SK-N-MC (cell line): Measurements from ENCODE around the gene C4orf50.

Experiments
- DNase-seq: peaks from one replicate; pipeline ENCODE4 v3.0.0-alpha.2; 2011; ENCODE audit warnings: low read depth, low spot score
- H3K27ac ChIP-seq: fragments of 200-600 bp; sonication (generic); 2 replicates; pipeline ENCODE4 v1.5.1; 2016; ENCODE audit warnings: mixed run types
- H3K36me3 ChIP-seq: fragments of 200-600 bp; sonication (generic); 2 replicates; pipeline ENCODE4 v1.6.1; 2017; ENCODE audit warnings: antibody characterized with exemption, low read length, mixed read lengths; ENCODE audit not compliant: insufficient read depth
- H3K4me3 ChIP-seq: fragments of 200-600 bp; sonication (generic); 2 replicates; pipeline ENCODE4 v1.5.1; 2016
- H3K9ac ChIP-seq: fragments of 200-600 bp; sonication (generic); 2 replicates; pipeline ENCODE4 v1.8.0; 2017; ENCODE audit warnings: mixed run types, mixed read lengths; ENCODE audit not compliant: insufficient read length
- H3K9me3 ChIP-seq: fragments of 200-600 bp; sonication (generic); 2 replicates; pipeline ENCODE4 v1.6.1; 2017; ENCODE audit warnings: low read depth, mild to moderate bottlenecking, antibody characterized with exemption, low read length, moderate library complexity, mixed read lengths
- EZH2 ChIP-seq: fragments of 200-600 bp; sonication (generic); IDR thresholded peaks from one replicate; pipeline ENCODE4 v1.6.1; 2017; ENCODE audit warnings: antibody characterized with exemption
- FOXP2 ChIP-seq: optimal IDR thresholded peaks from 2 replicates; pipeline ENCODE3; 2011; ENCODE audit warnings: mild to moderate bottlenecking, moderate library complexity; ENCODE audit not compliant: insufficient read depth; ENCODE audit errors: extremely low read length, control extremely low read depth
- POLR2AphosphoS5 ChIP-seq: IDR thresholded peaks from 2 replicates; pipeline ENCODE4 v1.6.1; 2012; ENCODE audit warnings: mild to moderate bottlenecking, low read depth, low read length, borderline replicate concordance

The C4orf50 gene

GRCh38 chr4:5931526-5931925 lies 86.7 kb downstream of the C4orf50 start:
- H3K4me3 ChIP-seq: no peak overlapping the region
- no peak for DNase-seq
- no peak for TF ChIP-seq FOXP2
- no peak for TF ChIP-seq EZH2
- no peak for TF ChIP-seq POLR2AphosphoS5
- H3K9me3 ChIP-seq: no peaks in the 10 kb centered on the region
- no peak overlapping the region for H3K27ac ChIP-seq
- H3K36me3 ChIP-seq: no peaks in the 10 kb centered on the region
- H3K9ac ChIP-seq: no peak overlapping the region

- TF ChIP-seq FOXP2 (no peak), EZH2 (no peak), POLR2AphosphoS5 (no peak)
- H3K27ac ChIP-seq: no peak overlapping the region
- H3K9me3 ChIP-seq: no peaks in the 10 kb centered on the region
- no peak for DNase-seq
- no peaks in the 10 kb centered on the region for H3K36me3 ChIP-seq
- H3K4me3 ChIP-seq: no peak overlapping the region
- H3K9ac ChIP-seq: no peak overlapping the region
These were observed 87.4 kb downstream of the C4orf50 start for GRCh38 chr4:5930876-5931275.

- TF ChIP-seq POLR2AphosphoS5: no peak
- no peak for TF ChIP-seq FOXP2
- TF ChIP-seq EZH2: no peak
- Histone ChIP-seq H3K27ac (no peak overlapping the region), H3K4me3 (no peak overlapping the region), H3K9me3 (no peaks in the 10 kb centered on the region), H3K9ac (no peak overlapping the region), H3K36me3 (no peaks in the 10 kb centered on the region)
- DNase-seq: no peak
These were observed 87.8 kb downstream of the C4orf50 start for GRCh38 chr4:5930456-5930855.

- H3K4me3 ChIP-seq: no peak overlapping the region
- no peak for DNase-seq
- no peaks in the 10 kb centered on the region for H3K36me3 ChIP-seq
- H3K27ac ChIP-seq: no peak overlapping the region
- TF ChIP-seq FOXP2 (no peak), EZH2 (no peak), POLR2AphosphoS5 (no peak)
- H3K9ac ChIP-seq: no peak overlapping the region
- no peaks in the 10 kb centered on the region for H3K9me3 ChIP-seq
These were observed 89.3 kb downstream of the C4orf50 start for GRCh38 chr4:5928844-5929420.

GRCh38 chr4:5928274-5928673 lies 90.0 kb downstream of the C4orf50 start:
- no peak overlapping the region for H3K27ac ChIP-seq
- no peaks in the 10 kb centered on the region for H3K9me3 ChIP-seq
- TF ChIP-seq EZH2 (no peak), POLR2AphosphoS5 (no peak), FOXP2 (no peak)
- DNase-seq: no peak
- no peak overlapping the region for H3K4me3 ChIP-seq
- H3K9ac ChIP-seq: no peak overlapping the region
- H3K36me3 ChIP-seq: no peaks in the 10 kb centered on the region

- DNase-seq: no peak
- no peak overlapping the region for H3K9ac ChIP-seq
- H3K9me3 ChIP-seq: no peaks in the 10 kb centered on the region
- H3K36me3 ChIP-seq: no peaks in the 10 kb centered on the region
- no peak overlapping the region for H3K4me3 ChIP-seq
- TF ChIP-seq EZH2 (no peak), FOXP2 (no peak)
- no peak overlapping the region for H3K27ac ChIP-seq
These were observed 90.5 kb downstream of the C4orf50 start for GRCh38 chr4:5927747-5928146.

GRCh38 chr4:5927116-5927515 lies 91.1 kb downstream of the C4orf50 start:
- no peak for DNase-seq
- no peak overlapping the region for H3K27ac ChIP-seq
- no peaks in the 10 kb centered on the region for H3K36me3 ChIP-seq
- no peak overlapping the region for H3K4me3 ChIP-seq
- H3K9ac ChIP-seq: no peak overlapping the region
- H3K9me3 ChIP-seq: no peaks in the 10 kb centered on the region
- TF ChIP-seq POLR2AphosphoS5 (no peak), FOXP2 (no peak), EZH2 (no peak)

- no peak overlapping the region for H3K27ac ChIP-seq
- no peak overlapping the region for H3K9ac ChIP-seq
- no peak for DNase-seq
- no peaks in the 10 kb centered on the region for H3K9me3 ChIP-seq
- TF ChIP-seq EZH2 (no peak), POLR2AphosphoS5 (no peak), FOXP2 (no peak)
- no peaks in the 10 kb centered on the region for H3K36me3 ChIP-seq
- H3K4me3 ChIP-seq: no peak overlapping the region
These were observed 91.6 kb downstream of the C4orf50 start for GRCh38 chr4:5926598-5926997.
